ENCODE results near the gene ACOT4. TPM values are rescaled to one million over a fixed set of nuclear protein-coding genes. Genes with fewer than 3 reads are reported as not detected.

ACOT4 gene
- total and polyA plus RNA-seq, 8 donors: 1.3 to 3.5 (median 1.4) TPM; not detected in 3

DNA sequence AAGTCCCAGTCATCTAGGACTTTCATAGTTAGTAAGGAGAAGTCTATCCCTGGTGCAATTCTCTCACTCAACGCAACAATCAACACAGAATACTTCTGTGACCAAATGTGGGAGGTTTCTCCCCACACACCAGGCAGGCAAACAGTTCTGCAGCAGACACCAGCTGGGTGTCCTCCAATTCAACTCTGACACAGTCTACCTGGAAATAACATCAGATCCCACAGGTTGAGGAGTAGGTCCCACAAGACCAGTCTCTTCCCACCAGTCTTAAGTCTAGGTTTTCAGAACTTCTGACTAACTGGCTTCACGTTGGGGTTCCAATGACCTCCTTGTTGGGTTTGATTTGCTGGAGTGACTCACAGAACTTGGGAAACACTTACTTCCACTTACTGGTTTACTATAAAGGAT, 35.5 kb downstream of the ACOT4 start:
- Histone ChIP-seq H3K4me3 (no peak overlapping the region), H3K9me3 (no peaks in the 10 kb centered on the region), H3K36me3 (no peaks in the 10 kb centered on the region), H3K4me1 (no peaks in the 10 kb centered on the region), H3K27ac (no peak overlapping the region), H3K27me3 (no peaks in the 10 kb centered on the region)
- TF ChIP-seq POLR2AphosphoS5 (IDR thresholded peaks at IDR 0.05) (no peak), CTCF (IDR thresholded peaks at IDR 0.05) (no peak), EP300 (IDR thresholded peaks at IDR 0.05) (no peak), POLR2A (IDR thresholded peaks at IDR 0.05) (no peak)
- intact Hi-C loops (cut with DNase I; ENCODE audit: low total_unique reads): no loop called here
- WGBS, 5 donors: 76 to 96% (median 85%) methylated on average over 2 of the region's 2 CpGs
- DNase-seq: no peak

DNA sequence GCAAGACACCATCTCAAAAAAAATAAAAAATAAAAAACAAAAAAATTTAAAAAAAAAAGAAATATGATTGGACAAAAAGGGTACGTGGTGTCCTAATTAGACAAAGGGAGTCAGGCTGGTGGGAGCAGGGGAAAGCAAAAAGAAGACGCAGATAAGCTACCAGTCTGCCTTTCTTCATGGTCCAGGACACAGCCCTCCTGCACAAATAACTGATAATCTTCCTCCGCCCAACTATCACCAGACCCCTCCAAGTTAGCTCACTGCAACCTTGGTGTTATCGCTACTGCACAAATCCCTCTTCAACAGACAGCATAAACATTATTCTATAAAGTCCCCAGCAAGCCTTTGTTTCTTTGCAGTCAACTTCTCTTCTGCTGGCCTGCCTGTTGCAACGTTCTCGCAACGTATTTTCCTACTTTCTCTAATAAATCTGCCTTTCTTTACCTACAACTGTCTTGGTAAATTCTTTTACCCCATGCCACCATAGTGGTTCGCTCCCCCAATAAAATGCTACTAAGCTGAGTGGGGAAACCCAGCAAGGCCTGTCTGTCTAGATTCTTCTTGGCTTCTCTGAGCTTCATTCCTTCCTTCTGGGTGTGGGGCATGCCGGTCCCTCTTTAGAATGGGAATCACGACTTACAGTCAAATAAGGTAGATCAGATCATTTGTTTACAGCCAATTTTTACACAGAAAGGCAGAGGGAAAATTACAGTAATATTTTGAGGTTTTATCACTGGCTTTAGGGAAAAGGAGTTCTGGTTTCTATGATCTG, 38.5 kb downstream of the ACOT4 start:
- no peak overlapping the region for H3K4me3 ChIP-seq
- no peak for DNase-seq
- no peaks in the 10 kb centered on the region for H3K9me3 ChIP-seq
- no peak for TF ChIP-seq POLR2AphosphoS5 (IDR thresholded peaks at IDR 0.05)
- TF ChIP-seq CTCF (IDR thresholded peaks at IDR 0.05): no peak
- no peak for TF ChIP-seq POLR2A (IDR thresholded peaks at IDR 0.05)
- TF ChIP-seq EP300 (IDR thresholded peaks at IDR 0.05): no peak
- H3K36me3 ChIP-seq: no peaks in the 10 kb centered on the region
- H3K27ac ChIP-seq: no peak overlapping the region
- no peaks in the 10 kb centered on the region for H3K27me3 ChIP-seq
- intact Hi-C loops (cut with DNase I; ENCODE audit: low total_unique reads): loop anchor here (10.0 kb wide), 1 partner anchor 115 kb away; no protein-coding TSS in a partner anchor
- peaks cover 0 to 20% (median 17%) of the 10 kb centered on the region in 4 donors for H3K4me1 ChIP-seq
- WGBS, 5 donors: 77 to 87% (median 85%) methylated on average over 10 of the region's 10 CpGs

- Histone ChIP-seq H3K4me1 (peaks cover 0 to 20% (median 17%) of the 10 kb centered on the region in 4 donors), H3K9me3 (no peaks in the 10 kb centered on the region), H3K27me3 (no peaks in the 10 kb centered on the region), H3K4me3 (peak overlapping the region; percentile 54 to 81 (median 58)), H3K36me3 (no peaks in the 10 kb centered on the region), H3K27ac (peak overlapping the region in 4 of 5 donors; percentile 35 to 62 (median 46))
- intact Hi-C loops (cut with DNase I; ENCODE audit: low total_unique reads): loop anchor here (10.0 kb wide), 1 partner anchor 119 kb away; no protein-coding TSS in a partner anchor
- DNase-seq: peak; percentile 59 to 87
- 15 to 26% (median 17%) methylated on average over 23 to 44 of the region's 44 CpGs for WGBS, 5 donors
- TF ChIP-seq POLR2A (IDR thresholded peaks at IDR 0.05): no peak
- TF ChIP-seq CTCF (IDR thresholded peaks at IDR 0.05): peak in 5 of 7 experiments; percentile 49 to 88 (median 85)
- TF ChIP-seq EP300 (IDR thresholded peaks at IDR 0.05): no peak
- no peak for TF ChIP-seq POLR2AphosphoS5 (IDR thresholded peaks at IDR 0.05)
Measured at GRCh38 chr14:73633116-73634010, 41.7 kb downstream of the ACOT4 start.

All from stomach (tissue), 9 donors.